Measurements from ENCODE around the gene MFSD6. TPM values are rescaled to one million over a fixed set of nuclear protein-coding genes. Genes with fewer than 3 reads are reported as not detected.
A peak's percentile ranks its signal among the peaks of the same experiment; 100 is the strongest.

MFSD6 gene
- total and polyA plus RNA-seq, 2 donors from 2014 or later = 12.3 to 33.9 TPM

DNA sequence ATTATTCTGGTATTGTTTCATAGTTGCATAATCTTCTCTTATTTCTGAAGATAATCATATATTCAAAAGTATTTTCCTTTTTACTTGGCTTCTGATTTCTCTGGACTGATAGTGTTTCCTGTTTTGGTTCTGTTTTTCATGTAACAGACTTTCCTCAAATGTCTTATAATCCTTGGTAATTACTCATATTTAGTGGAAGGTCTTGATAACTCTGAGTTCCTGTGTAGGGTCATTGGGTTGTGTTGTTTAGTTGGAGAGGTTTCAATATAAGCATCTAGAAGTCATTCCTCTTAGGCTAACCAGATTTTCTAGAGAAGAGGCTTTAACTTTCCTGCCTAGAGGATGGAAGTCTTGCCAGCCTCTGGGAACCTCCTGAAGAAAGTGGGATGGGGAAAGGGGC is 23.8 kb downstream of the MFSD6 start:
- peaks cover 0 to 3% (median 0%) of the 10 kb centered on the region in 3 donors for H3K4me1 ChIP-seq (ENCODE audit: control insufficient read depth in 2 of 3, insufficient read depth in 2 of 3, low read depth in 1 of 3, low read length in 3 of 3)
- peak overlapping the region in 1 of 2 donors; percentile 23 for H3K27ac ChIP-seq (ENCODE audit: low read depth in 2 of 2, low read length in 2 of 2)
- H3K9ac ChIP-seq (ENCODE audit: low read length in 3 of 3) = no peak overlapping the region
- H3K27me3 ChIP-seq (ENCODE audit: control insufficient read depth, insufficient read depth, low read length) = no peaks in the 10 kb centered on the region
- intact Hi-C loops (cut with DNase I) = no loop called here
- TF ChIP-seq, protein P1, sequence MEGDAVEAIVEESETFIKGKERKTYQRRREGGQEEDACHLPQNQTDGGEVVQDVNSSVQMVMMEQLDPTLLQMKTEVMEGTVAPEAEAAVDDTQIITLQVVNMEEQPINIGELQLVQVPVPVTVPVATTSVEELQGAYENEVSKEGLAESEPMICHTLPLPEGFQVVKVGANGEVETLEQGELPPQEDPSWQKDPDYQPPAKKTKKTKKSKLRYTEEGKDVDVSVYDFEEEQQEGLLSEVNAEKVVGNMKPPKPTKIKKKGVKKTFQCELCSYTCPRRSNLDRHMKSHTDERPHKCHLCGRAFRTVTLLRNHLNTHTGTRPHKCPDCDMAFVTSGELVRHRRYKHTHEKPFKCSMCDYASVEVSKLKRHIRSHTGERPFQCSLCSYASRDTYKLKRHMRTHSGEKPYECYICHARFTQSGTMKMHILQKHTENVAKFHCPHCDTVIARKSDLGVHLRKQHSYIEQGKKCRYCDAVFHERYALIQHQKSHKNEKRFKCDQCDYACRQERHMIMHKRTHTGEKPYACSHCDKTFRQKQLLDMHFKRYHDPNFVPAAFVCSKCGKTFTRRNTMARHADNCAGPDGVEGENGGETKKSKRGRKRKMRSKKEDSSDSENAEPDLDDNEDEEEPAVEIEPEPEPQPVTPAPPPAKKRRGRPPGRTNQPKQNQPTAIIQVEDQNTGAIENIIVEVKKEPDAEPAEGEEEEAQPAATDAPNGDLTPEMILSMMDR (IDR thresholded peaks at IDR 0.05; ENCODE audit: borderline replicate concordance, extremely low read depth, insufficient read depth) = no peak
- FAIRE-seq (peak; percentile 79), DNase-seq (peak in 2 of 5 donors; percentile 14 to 58)
- no peaks in the 10 kb centered on the region for H3K9me3 ChIP-seq (ENCODE audit: control insufficient read depth in 2 of 3, insufficient read depth in 1 of 3, low read length in 3 of 3)
- H3K36me3 ChIP-seq (ENCODE audit: control insufficient read depth in 2 of 3, insufficient read depth in 3 of 3, low read length in 3 of 3) = no peaks in the 10 kb centered on the region
- no peak overlapping the region for H3K4me3 ChIP-seq (ENCODE audit: low read length in 3 of 3)

DNA sequence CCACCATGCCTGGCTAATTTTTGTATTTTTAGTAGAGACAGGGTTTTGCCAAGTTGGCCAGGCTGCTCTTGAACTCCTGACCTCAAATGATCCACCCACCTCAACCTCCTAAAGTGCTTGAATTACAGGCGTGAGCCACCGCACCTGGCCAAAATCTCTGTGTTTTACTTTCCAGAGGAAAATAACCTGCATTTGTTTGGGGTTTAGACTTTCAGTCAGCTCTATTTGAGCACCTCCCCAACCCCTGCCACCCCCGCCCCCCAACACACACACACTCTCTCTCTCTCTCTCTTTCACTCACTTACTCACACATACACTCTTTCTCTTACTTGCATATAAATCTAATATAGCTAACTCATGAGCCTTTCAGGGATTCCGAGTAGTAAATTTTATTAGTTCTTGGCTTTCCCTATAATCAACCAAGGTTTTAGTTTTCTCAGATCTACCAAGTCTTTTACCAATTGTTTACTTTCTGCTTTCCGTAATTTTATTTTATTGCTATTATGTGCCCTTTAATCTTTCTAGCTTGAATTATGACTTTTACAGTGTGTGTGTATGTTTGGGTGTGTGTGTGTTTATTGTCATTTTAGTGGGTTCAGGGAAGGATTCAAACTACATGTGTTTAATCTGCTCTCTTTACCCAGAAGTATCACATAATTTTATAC is 24.5 kb downstream of the MFSD6 start:
- Histone ChIP-seq H3K4me3 (ENCODE audit: low read length in 3 of 3) (no peak overlapping the region), H3K4me1 (ENCODE audit: control insufficient read depth in 2 of 3, insufficient read depth in 2 of 3, low read depth in 1 of 3, low read length in 3 of 3) (peaks cover 0 to 3% (median 0%) of the 10 kb centered on the region in 3 donors), H3K9me3 (ENCODE audit: control insufficient read depth in 2 of 3, insufficient read depth in 1 of 3, low read length in 3 of 3) (no peaks in the 10 kb centered on the region), H3K27me3 (ENCODE audit: control insufficient read depth, insufficient read depth, low read length) (no peaks in the 10 kb centered on the region), H3K27ac (ENCODE audit: low read depth in 2 of 2, low read length in 2 of 2) (no peak overlapping the region), H3K9ac (ENCODE audit: low read length in 3 of 3) (no peak overlapping the region), H3K36me3 (ENCODE audit: control insufficient read depth in 2 of 3, insufficient read depth in 3 of 3, low read length in 3 of 3) (no peaks in the 10 kb centered on the region)
- TF ChIP-seq, protein P1 (IDR thresholded peaks at IDR 0.05; ENCODE audit: borderline replicate concordance, extremely low read depth, insufficient read depth) = no peak
- intact Hi-C loops (cut with DNase I) = no loop called here
- FAIRE-seq (no peak), DNase-seq (peak in 2 of 5 donors; percentile 8 to 18)

DNA sequence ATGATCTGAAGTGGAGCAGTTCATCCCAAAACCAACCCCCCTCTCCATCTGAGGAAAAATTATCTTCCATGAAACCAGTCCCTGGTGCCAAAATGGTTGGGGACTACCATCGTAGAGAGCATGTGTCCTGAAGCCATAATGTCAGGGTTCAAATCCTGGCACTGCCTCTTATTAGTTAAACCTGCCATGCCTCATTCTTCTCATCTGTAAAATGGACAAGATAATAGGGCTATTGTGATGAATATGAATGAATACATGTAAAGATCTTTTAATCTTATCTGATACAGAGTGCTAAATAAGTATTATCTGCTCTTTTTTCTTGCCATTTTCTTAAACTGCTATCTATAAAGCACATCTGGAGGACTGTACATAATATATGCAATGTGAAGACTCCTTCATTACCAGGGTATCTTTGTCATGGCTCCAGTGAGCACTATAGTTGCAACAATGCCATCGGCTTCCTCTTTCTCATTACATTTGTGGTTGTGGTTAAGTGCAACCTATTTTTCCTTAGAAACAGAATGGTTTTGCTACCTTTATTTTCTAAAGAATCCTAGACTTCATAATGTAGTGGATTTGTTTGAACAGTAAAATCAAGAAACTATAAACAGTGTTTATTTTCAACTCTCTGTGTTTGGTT is 27.0 kb downstream of the MFSD6 start:
- no peaks in the 10 kb centered on the region for H3K36me3 ChIP-seq (ENCODE audit: control insufficient read depth in 2 of 3, insufficient read depth in 3 of 3, low read length in 3 of 3)
- no peak overlapping the region for H3K27ac ChIP-seq (ENCODE audit: low read depth in 2 of 2, low read length in 2 of 2)
- intact Hi-C loops (cut with DNase I) = no loop called here
- no peak overlapping the region for H3K4me3 ChIP-seq (ENCODE audit: low read length in 3 of 3)
- TF ChIP-seq, protein P1 (IDR thresholded peaks at IDR 0.05; ENCODE audit: borderline replicate concordance, extremely low read depth, insufficient read depth) = no peak
- no peaks in the 10 kb centered on the region for H3K27me3 ChIP-seq (ENCODE audit: control insufficient read depth, insufficient read depth, low read length)
- peaks cover 0 to 3% (median 0%) of the 10 kb centered on the region in 3 donors for H3K4me1 ChIP-seq (ENCODE audit: control insufficient read depth in 2 of 3, insufficient read depth in 2 of 3, low read depth in 1 of 3, low read length in 3 of 3)
- DNase-seq = no peak
- H3K9ac ChIP-seq (ENCODE audit: low read length in 3 of 3) = no peak overlapping the region
- FAIRE-seq = no peak
- H3K9me3 ChIP-seq (ENCODE audit: control insufficient read depth in 2 of 3, insufficient read depth in 1 of 3, low read length in 3 of 3) = no peaks in the 10 kb centered on the region
